ENCODE measurements around the gene PREX1. TPM values are rescaled to one million over a fixed set of nuclear protein-coding genes. Genes with fewer than 3 reads are reported as not detected.
A peak's percentile ranks its signal among the peaks of the same experiment; 100 is the strongest.

PREX1 gene
- total and polyA plus RNA-seq, 7 experiments from 2014 or later: 2.9 to 143 (median 48.6) TPM

DNA sequence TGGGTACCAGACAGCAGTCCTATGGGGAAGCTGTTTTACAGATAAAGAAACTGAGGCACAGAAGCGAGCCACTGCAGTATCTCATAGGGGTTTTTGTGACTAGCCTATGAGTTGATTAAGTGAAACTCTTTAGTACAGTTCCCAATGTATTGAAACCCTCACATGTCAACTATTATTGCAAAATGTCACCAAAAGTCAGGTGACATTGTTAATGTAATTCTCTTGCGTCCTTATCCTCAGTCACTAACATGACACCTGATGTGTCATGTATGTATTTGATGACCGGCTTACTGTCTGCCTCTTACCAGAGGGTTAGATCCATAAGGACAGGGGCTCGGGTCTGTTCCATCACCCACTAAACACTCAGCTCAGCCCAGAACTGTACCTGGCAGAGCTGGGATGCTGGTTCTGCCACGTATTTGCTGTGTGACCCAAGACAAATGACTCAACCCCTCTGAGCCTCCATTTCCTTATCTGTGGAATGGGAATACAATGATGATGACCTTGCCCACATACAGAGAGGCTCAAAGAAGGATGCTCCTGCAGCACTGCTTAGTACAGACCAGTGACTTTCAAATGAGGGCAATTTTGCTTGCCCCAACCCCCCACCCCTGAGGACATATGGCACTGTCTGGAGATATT lies 32.9 kb downstream of the PREX1 start:
- ChIA-PET CTCF (no interaction called here), POLR2A (interaction anchor here (0.6 kb wide), 1 partner anchor 11 kb away, joined by 3 read pairs; no protein-coding TSS in a partner anchor)
- Mint-ChIP-seq H3K27ac (peak overlapping the region in 2 of 9 donors; percentile 22 to 27), H3K4me3 (no peak overlapping the region), H3K9me3 (no peaks in the 10 kb centered on the region), H3K4me1 (peaks cover 7 to 52% (median 24%) of the 10 kb centered on the region in 7 donors), H3K36me3 (peaks cover 0 to 8% (median 0%) of the 10 kb centered on the region in 5 donors), H3K27me3 (no peaks in the 10 kb centered on the region)
- Histone ChIP-seq H3K9me3 (ENCODE audit: control insufficient read depth in 2 of 3, low read length in 3 of 3) (no peaks in the 10 kb centered on the region), H3K27ac (ENCODE audit: low read depth, low read length) (no peak overlapping the region), H3K36me3 (ENCODE audit: control insufficient read depth in 2 of 3, insufficient read depth in 3 of 3, low read length in 3 of 3) (no peaks in the 10 kb centered on the region), H3K4me1 (ENCODE audit: control insufficient read depth in 2 of 2, insufficient read depth in 2 of 2, low read length in 2 of 2) (peaks cover 0 to 51% of the 10 kb centered on the region in 2 donors), H3K27me3 (ENCODE audit: control insufficient read depth in 2 of 2, insufficient read depth in 2 of 2, low read length in 2 of 2) (no peaks in the 10 kb centered on the region), H3K4me3 (ENCODE audit: low read length) (no peak overlapping the region)
- intact Hi-C loops (cut with micrococcal nuclease): no loop called here
- DNase-seq (peak in 1 of 9 donors; percentile 3), ATAC-seq (peak; percentile 33)

DNA sequence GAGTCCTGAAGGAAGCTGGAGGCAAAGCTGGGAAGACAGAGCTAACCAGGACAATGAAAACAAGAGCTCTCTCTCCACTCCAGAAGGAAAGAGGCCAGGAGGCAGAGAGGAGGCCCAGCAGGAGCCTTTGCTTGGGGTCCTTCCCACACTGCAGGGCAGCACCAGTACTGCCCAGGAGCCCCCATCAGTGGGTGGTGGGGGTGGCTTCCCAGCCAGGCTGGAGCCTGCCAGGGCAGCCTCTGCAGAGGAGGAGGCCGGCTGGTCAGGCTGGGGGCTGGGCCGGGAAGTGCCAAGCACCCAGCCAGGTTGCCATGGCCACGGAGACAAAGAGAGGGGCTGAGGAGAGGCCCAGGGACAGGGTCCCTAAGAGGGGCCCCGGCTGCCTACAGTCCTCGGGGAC lies 33.4 kb downstream of the PREX1 start:
- Mint-ChIP-seq H3K4me1 (peaks cover 9 to 57% (median 24%) of the 10 kb centered on the region in 7 donors), H3K27ac (peak overlapping the region in 2 of 9 donors; percentile 26 to 37), H3K4me3 (peak overlapping the region in 1 of 10 donors; percentile 12), H3K27me3 (no peaks in the 10 kb centered on the region), H3K9me3 (no peaks in the 10 kb centered on the region), H3K36me3 (peaks cover 0 to 12% (median 0%) of the 10 kb centered on the region in 5 donors)
- ChIA-PET CTCF (no interaction called here), POLR2A (no interaction called here)
- Histone ChIP-seq H3K27ac (ENCODE audit: low read depth, low read length) (no peak overlapping the region), H3K9me3 (ENCODE audit: control insufficient read depth in 2 of 3, low read length in 3 of 3) (no peaks in the 10 kb centered on the region), H3K36me3 (ENCODE audit: control insufficient read depth in 2 of 3, insufficient read depth in 3 of 3, low read length in 3 of 3) (no peaks in the 10 kb centered on the region), H3K4me3 (ENCODE audit: low read length) (no peak overlapping the region), H3K27me3 (ENCODE audit: control insufficient read depth in 2 of 2, insufficient read depth in 2 of 2, low read length in 2 of 2) (no peaks in the 10 kb centered on the region), H3K4me1 (ENCODE audit: control insufficient read depth in 2 of 2, insufficient read depth in 2 of 2, low read length in 2 of 2) (peaks cover 0 to 51% of the 10 kb centered on the region in 2 donors)
- intact Hi-C loops (cut with micrococcal nuclease): no loop called here
- ATAC-seq (no peak), DNase-seq (peak in 1 of 9 donors; percentile 1)

DNA sequence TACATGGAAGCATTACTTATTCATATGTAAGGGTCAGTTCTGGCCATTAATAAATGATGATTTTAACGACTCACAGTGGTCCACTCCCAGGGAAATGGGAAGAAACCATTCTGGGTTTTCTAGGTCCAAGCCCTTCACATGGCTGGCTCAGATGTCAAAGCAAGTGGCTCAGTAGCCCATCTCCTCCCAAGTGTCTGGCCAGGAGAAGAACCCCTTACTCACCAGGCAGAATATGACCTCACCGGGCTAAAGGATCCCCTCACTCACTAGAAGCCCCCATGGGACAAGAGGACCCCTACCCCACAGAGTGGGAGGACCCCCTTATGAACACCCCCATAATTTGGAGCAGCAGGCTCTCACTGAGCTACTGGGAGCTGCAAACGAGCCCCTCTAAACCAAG lies 34.0 kb downstream of the PREX1 start:
- no peak overlapping the region for H3K4me3 ChIP-seq (ENCODE audit: low read length)
- H3K27ac Mint-ChIP-seq: peak overlapping the region in 2 of 9 donors; percentile 13 to 37
- H3K9me3 ChIP-seq (ENCODE audit: control insufficient read depth in 2 of 3, low read length in 3 of 3): no peaks in the 10 kb centered on the region
- H3K4me3 Mint-ChIP-seq: peak overlapping the region in 1 of 10 donors; percentile 12
- DNase-seq (peak in 1 of 9 donors; percentile 2), ATAC-seq (no peak)
- peaks cover 0 to 51% of the 10 kb centered on the region in 2 donors for H3K4me1 ChIP-seq (ENCODE audit: control insufficient read depth in 2 of 2, insufficient read depth in 2 of 2, low read length in 2 of 2)
- no peak overlapping the region for H3K27ac ChIP-seq (ENCODE audit: low read depth, low read length)
- H3K27me3 Mint-ChIP-seq: no peaks in the 10 kb centered on the region
- no peaks in the 10 kb centered on the region for H3K36me3 ChIP-seq (ENCODE audit: control insufficient read depth in 2 of 3, insufficient read depth in 3 of 3, low read length in 3 of 3)
- ChIA-PET CTCF (no interaction called here), POLR2A (no interaction called here)
- intact Hi-C loops (cut with micrococcal nuclease): no loop called here
- peaks cover 9 to 56% (median 24%) of the 10 kb centered on the region in 7 donors for H3K4me1 Mint-ChIP-seq
- H3K9me3 Mint-ChIP-seq: no peaks in the 10 kb centered on the region
- peaks cover 0 to 15% (median 0%) of the 10 kb centered on the region in 5 donors for H3K36me3 Mint-ChIP-seq
- no peaks in the 10 kb centered on the region for H3K27me3 ChIP-seq (ENCODE audit: control insufficient read depth in 2 of 2, insufficient read depth in 2 of 2, low read length in 2 of 2)

DNA sequence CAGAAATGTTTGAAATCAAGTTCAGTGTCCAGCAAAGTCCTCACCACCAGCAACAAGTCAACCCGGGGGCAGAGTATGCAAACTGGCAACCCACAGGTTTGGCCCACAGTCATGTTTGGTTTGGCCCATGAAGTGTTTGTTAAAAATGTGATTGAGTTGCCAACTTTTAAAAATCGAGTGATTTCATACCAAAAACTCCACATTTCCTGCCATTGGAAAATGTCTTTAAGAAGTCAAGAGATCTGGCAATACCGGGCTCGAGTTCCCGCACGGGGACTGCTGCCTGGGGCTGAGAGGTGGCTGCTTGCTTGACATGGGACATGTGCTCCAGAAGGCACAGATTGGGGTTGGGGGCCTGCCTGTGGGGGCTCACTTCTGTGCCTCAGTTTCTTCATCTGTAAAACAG lies 36.1 kb downstream of the PREX1 start:
- H3K27ac ChIP-seq (ENCODE audit: low read depth, low read length): no peak overlapping the region
- intact Hi-C loops (cut with micrococcal nuclease): no loop called here

DNA sequence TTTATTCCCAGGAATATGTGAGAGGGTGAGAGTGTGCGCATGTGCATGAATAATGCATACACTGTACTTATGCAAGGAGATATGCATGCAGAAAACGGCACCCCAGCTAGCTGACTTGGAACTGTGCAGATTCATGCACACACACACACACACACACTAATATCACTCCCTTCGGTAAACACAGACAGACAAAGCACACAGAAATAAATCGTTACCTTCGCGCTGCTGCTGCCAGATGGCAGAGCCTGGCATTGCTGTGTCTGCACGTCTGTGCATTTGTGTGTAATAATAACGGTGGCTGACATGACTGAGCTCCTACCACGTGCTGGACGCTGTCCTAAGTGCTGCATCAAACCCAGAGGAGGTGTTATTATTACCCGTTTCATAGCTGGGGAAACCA lies 36.8 kb downstream of the PREX1 start:
- CTCF ChIA-PET: no interaction called here
- Histone ChIP-seq H3K27me3 (ENCODE audit: control insufficient read depth in 2 of 2, insufficient read depth in 2 of 2, low read length in 2 of 2) (no peaks in the 10 kb centered on the region), H3K36me3 (ENCODE audit: control insufficient read depth in 2 of 3, insufficient read depth in 3 of 3, low read length in 3 of 3) (no peaks in the 10 kb centered on the region), H3K9me3 (ENCODE audit: control insufficient read depth in 2 of 3, low read length in 3 of 3) (no peaks in the 10 kb centered on the region), H3K4me3 (ENCODE audit: low read length) (no peak overlapping the region), H3K4me1 (ENCODE audit: control insufficient read depth in 2 of 2, insufficient read depth in 2 of 2, low read length in 2 of 2) (peaks cover 8 to 46% of the 10 kb centered on the region in 2 donors), H3K27ac (ENCODE audit: low read depth, low read length) (no peak overlapping the region)
- DNase-seq: no peak
- Mint-ChIP-seq H3K27me3 (no peaks in the 10 kb centered on the region), H3K36me3 (peaks cover 0 to 18% (median 6%) of the 10 kb centered on the region in 5 donors), H3K27ac (peak overlapping the region in 1 of 9 donors; percentile 39), H3K4me1 (peaks cover 20 to 64% (median 41%) of the 10 kb centered on the region in 7 donors), H3K4me3 (no peak overlapping the region), H3K9me3 (peaks cover 0 to 1% (median 0%) of the 10 kb centered on the region in 11 donors)
- POLR2A ChIA-PET: no interaction called here
- ATAC-seq: peak; percentile 29
- intact Hi-C loops (cut with micrococcal nuclease): no loop called here

More for the DNA sequence above, 36.1 kb downstream of the PREX1 start:
- no peak overlapping the region for H3K27ac Mint-ChIP-seq
- H3K4me1 Mint-ChIP-seq: peaks cover 20 to 61% (median 36%) of the 10 kb centered on the region in 7 donors
- POLR2A ChIA-PET: no interaction called here
- H3K9me3 ChIP-seq (ENCODE audit: control insufficient read depth in 2 of 3, low read length in 3 of 3): no peaks in the 10 kb centered on the region
- peaks cover 0 to 18% (median 6%) of the 10 kb centered on the region in 5 donors for H3K36me3 Mint-ChIP-seq
- H3K4me3 Mint-ChIP-seq: no peak overlapping the region
- H3K9me3 Mint-ChIP-seq: peaks cover 0 to 1% (median 0%) of the 10 kb centered on the region in 11 donors
- H3K27me3 Mint-ChIP-seq: no peaks in the 10 kb centered on the region
- no peaks in the 10 kb centered on the region for H3K27me3 ChIP-seq (ENCODE audit: control insufficient read depth in 2 of 2, insufficient read depth in 2 of 2, low read length in 2 of 2)
- DNase-seq (no peak), ATAC-seq (no peak)
- H3K4me3 ChIP-seq (ENCODE audit: low read length): no peak overlapping the region
- H3K4me1 ChIP-seq (ENCODE audit: control insufficient read depth in 2 of 2, insufficient read depth in 2 of 2, low read length in 2 of 2): peaks cover 8 to 46% of the 10 kb centered on the region in 2 donors
- H3K36me3 ChIP-seq (ENCODE audit: control insufficient read depth in 2 of 3, insufficient read depth in 3 of 3, low read length in 3 of 3): no peaks in the 10 kb centered on the region
- CTCF ChIA-PET: no interaction called here

DNA sequence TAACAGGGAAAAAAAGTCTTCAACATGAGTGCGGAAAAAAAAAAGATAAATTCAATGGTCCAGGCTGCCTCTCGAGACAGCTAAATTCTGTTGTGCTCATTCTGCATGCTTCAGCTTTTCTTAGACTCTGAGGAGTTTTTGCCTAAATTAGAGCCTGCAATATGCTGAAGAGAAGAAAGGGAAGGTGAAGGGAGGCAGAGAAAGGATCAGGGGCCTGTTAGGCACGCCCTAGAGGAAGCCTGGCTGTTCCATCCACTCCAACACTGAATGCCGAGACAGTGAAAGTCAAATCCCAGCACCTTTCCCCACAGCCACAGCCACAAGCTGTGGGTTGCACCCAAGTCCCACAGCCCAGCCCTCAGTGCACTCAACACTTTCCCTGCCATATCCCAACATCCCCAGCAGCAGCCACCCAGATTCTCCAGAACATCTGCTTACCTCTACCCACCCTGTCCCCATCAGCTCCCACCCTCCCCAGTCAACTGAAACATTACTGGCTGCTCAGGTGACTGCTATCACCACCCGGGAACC lies 37.3 kb downstream of the PREX1 start:
- H3K4me1 ChIP-seq (ENCODE audit: control insufficient read depth in 2 of 2, insufficient read depth in 2 of 2, low read length in 2 of 2): peaks cover 8 to 51% of the 10 kb centered on the region in 2 donors
- no peaks in the 10 kb centered on the region for H3K27me3 ChIP-seq (ENCODE audit: control insufficient read depth in 2 of 2, insufficient read depth in 2 of 2, low read length in 2 of 2)
- ChIA-PET CTCF (no interaction called here), POLR2A (no interaction called here)
- H3K36me3 Mint-ChIP-seq: peaks cover 0 to 18% (median 6%) of the 10 kb centered on the region in 5 donors
- H3K4me3 ChIP-seq (ENCODE audit: low read length): no peak overlapping the region
- DNase-seq: no peak
- intact Hi-C loops (cut with micrococcal nuclease): no loop called here
- H3K27ac ChIP-seq (ENCODE audit: low read depth, low read length): no peak overlapping the region
- peak overlapping the region in 3 of 9 donors; percentile 21 to 51 (median 39) for H3K27ac Mint-ChIP-seq
- no peaks in the 10 kb centered on the region for H3K27me3 Mint-ChIP-seq
- peaks cover 20 to 65% (median 41%) of the 10 kb centered on the region in 7 donors for H3K4me1 Mint-ChIP-seq
- no peak overlapping the region for H3K4me3 Mint-ChIP-seq
- H3K36me3 ChIP-seq (ENCODE audit: control insufficient read depth in 2 of 3, insufficient read depth in 3 of 3, low read length in 3 of 3): no peaks in the 10 kb centered on the region
- ATAC-seq: no peak
- peaks cover 0 to 1% (median 0%) of the 10 kb centered on the region in 11 donors for H3K9me3 Mint-ChIP-seq
- no peaks in the 10 kb centered on the region for H3K9me3 ChIP-seq (ENCODE audit: control insufficient read depth in 2 of 3, low read length in 3 of 3)
